Testis (tissue), 2 donors: ENCODE data around the gene YEATS2.

Source experiments
- POLR2A ChIP-seq: fragments of 450-650 bp; IDR thresholded peaks from one replicate; pipeline ENCODE4 v1.6.1; 2017; ENCODE audit warnings: antibody characterized with exemption, mild to moderate bottlenecking, moderate library complexity
- TF ChIP-seq, protein P1 (sequence below), 3 experiments: fragments of 450-650 bp in 2 of 3; fragments of 200-600 bp in 1 of 3; sonication (generic) in 1 of 3; IDR thresholded peaks; one replicate each; pipeline ENCODE4 v1.5.1; 2016 to 2019; ENCODE audit warnings: antibody characterized with exemption in 3 of 3, mild to moderate bottlenecking in 2 of 3, moderate library complexity in 1 of 3

DNA sequence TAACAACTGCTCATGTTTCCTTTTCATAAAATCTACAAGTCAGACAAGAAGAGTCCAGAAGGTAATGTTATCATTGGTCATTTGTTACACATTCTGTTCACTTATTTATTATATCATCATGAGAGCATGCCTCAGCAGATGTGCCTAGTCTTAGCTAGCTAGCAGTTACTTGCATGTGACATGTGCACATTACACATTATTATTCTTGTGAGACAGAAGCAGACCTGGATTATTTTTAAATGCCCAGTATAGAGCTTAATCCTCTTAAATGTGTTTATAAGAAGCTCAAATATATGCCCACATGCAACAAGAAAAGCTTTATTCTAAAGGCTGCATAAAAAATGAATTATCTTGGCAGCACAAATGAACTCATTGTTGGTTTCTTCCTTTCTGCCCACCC, 12.6 kb downstream of the YEATS2 start:
- TF ChIP-seq, protein P1, sequence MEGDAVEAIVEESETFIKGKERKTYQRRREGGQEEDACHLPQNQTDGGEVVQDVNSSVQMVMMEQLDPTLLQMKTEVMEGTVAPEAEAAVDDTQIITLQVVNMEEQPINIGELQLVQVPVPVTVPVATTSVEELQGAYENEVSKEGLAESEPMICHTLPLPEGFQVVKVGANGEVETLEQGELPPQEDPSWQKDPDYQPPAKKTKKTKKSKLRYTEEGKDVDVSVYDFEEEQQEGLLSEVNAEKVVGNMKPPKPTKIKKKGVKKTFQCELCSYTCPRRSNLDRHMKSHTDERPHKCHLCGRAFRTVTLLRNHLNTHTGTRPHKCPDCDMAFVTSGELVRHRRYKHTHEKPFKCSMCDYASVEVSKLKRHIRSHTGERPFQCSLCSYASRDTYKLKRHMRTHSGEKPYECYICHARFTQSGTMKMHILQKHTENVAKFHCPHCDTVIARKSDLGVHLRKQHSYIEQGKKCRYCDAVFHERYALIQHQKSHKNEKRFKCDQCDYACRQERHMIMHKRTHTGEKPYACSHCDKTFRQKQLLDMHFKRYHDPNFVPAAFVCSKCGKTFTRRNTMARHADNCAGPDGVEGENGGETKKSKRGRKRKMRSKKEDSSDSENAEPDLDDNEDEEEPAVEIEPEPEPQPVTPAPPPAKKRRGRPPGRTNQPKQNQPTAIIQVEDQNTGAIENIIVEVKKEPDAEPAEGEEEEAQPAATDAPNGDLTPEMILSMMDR (IDR thresholded peaks at IDR 0.05): no peak
- no peak for TF ChIP-seq POLR2A
